Measurements from ENCODE around the gene UBASH3A. TPM values are rescaled to one million over a fixed set of nuclear protein-coding genes. Genes with fewer than 3 reads are reported as not detected.

UBASH3A gene
- polyA plus RNA-seq (ENCODE audit: insufficient read depth in 1 of 5, insufficient read length in 5 of 5, low replicate concordance in 1 of 5): under 1 TPM; 0.12 to 0.23 (median 0.14) TPM
- long read RNA-seq, donor 1: 0 reads
- long read RNA-seq, donor 2: 0 reads
- long read RNA-seq, donor 3, partial matches to known transcripts: 0 of 1 reads
- long read RNA-seq, donor 3, other reads (novel, unspliced or antisense): 0 of 1 reads
- long read RNA-seq, donor 4: 0 reads
- long read RNA-seq, donor 5: 0 reads
- long read RNA-seq, donor 6: 0 reads
- long read RNA-seq, donor 7: 0 reads
- long read RNA-seq, donor 8: 0 reads

GRCh38 chr21:42403611-42404231, at the start of gene UBASH3A:
UBASH3A (plus strand) TSS chr21:42403902; CDS start chr21:42403946, 44 bp downstream.
- DNase-seq: no peak

- no peak for DNase-seq
These were observed 47.7 kb upstream of the UBASH3A start for GRCh38 chr21:42356046-42356445.

GRCh38 chr21:42356650-42357049, 47.1 kb upstream of the UBASH3A start:
- DNase-seq: no peak

- DNase-seq: no peak
These were observed 46.4 kb upstream of the UBASH3A start for GRCh38 chr21:42357307-42357706.

- DNase-seq: no peak
These were observed 45.4 kb upstream of the UBASH3A start for GRCh38 chr21:42358261-42358660.

GRCh38 chr21:42358937-42359336, 44.8 kb upstream of the UBASH3A start:
- no peak for DNase-seq

- DNase-seq: no peak
These were observed 43.4 kb upstream of the UBASH3A start for GRCh38 chr21:42360317-42360716.

- DNase-seq: no peak
These were observed 42.4 kb upstream of the UBASH3A start for GRCh38 chr21:42361286-42361685.

- DNase-seq: no peak
These were observed 41.5 kb upstream of the UBASH3A start for GRCh38 chr21:42362198-42362597.

GRCh38 chr21:42362700-42363099, 41.0 kb upstream of the UBASH3A start:
- DNase-seq: no peak

- DNase-seq: no peak
These were observed 40.4 kb upstream of the UBASH3A start for GRCh38 chr21:42363312-42363711.

- DNase-seq: no peak
These were observed 39.3 kb upstream of the UBASH3A start for GRCh38 chr21:42364304-42364865.

GRCh38 chr21:42365770-42366169, 37.9 kb upstream of the UBASH3A start:
- no peak for DNase-seq

- no peak for DNase-seq
These were observed 37.3 kb upstream of the UBASH3A start, which contains the start of gene TFF1 for GRCh38 chr21:42366292-42367010. TFF1 (minus strand) TSS chr21:42366535; CDS start chr21:42366495, 40 bp downstream.

- DNase-seq: no peak
These were observed 36.1 kb upstream of the UBASH3A start for GRCh38 chr21:42367367-42368165.

GRCh38 chr21:42369821-42370220, 33.9 kb upstream of the UBASH3A start:
- no peak for DNase-seq

- DNase-seq: no peak
These were observed 32.6 kb upstream of the UBASH3A start for GRCh38 chr21:42370894-42371654.

GRCh38 chr21:42373196-42373907, 30.4 kb upstream of the UBASH3A start:
- no peak for DNase-seq

- no peak for DNase-seq
These were observed 29.7 kb upstream of the UBASH3A start for GRCh38 chr21:42373908-42374455.

- no peak for DNase-seq
These were observed 29.2 kb upstream of the UBASH3A start for GRCh38 chr21:42374457-42374856.

Data from right lung (tissue), 10 donors.